ENCODE results near the gene SLC16A13.
"Not testable (repeated sequence)": the region's sequence is repeated elsewhere in the genome, so short reads cannot be mapped to it uniquely, and the experiment has no call there.

Gene SLC16A13

GRCh38 chr17:7068268-7068667 lies 32.5 kb downstream of the SLC16A13 start:
- DNase-seq: no peak

GRCh38 chr17:7070712-7071111 lies 34.9 kb downstream of the SLC16A13 start:
- DNase-seq: no peak

GRCh38 chr17:7072406-7072805 lies 36.6 kb downstream of the SLC16A13 start:
- no peak for DNase-seq

GRCh38 chr17:7074931-7075330 lies 39.1 kb downstream of the SLC16A13 start:
- DNase-seq: no peak

- DNase-seq: no peak
Observed at GRCh38 chr17:7077911-7078546, 42.2 kb downstream of the SLC16A13 start.

GRCh38 chr17:7078711-7079110 lies 42.9 kb downstream of the SLC16A13 start:
- DNase-seq: no peak

- DNase-seq: no peak
Observed at GRCh38 chr17:7079581-7080455, 44.0 kb downstream of the SLC16A13 start, which contains the start of gene CLEC10A. CLEC10A (minus strand) TSS chr17:7080251; CDS start chr17:7078812, 1,439 bp downstream.

- DNase-seq: no peak
Observed at GRCh38 chr17:7080456-7081041, 44.7 kb downstream of the SLC16A13 start.

- no peak for DNase-seq
Observed at GRCh38 chr17:7081341-7082062, 45.7 kb downstream of the SLC16A13 start.

- no peak for DNase-seq
Observed at GRCh38 chr17:7083592-7083991, 47.8 kb downstream of the SLC16A13 start.

- no peak for DNase-seq
Observed at GRCh38 chr17:7084088-7084487, 48.3 kb downstream of the SLC16A13 start.

GRCh38 chr17:7088442-7088841 lies 52.6 kb downstream of the SLC16A13 start:
- not testable (repeated sequence) for DNase-seq

- not testable (repeated sequence) for DNase-seq
Observed at GRCh38 chr17:7089570-7089969, 53.8 kb downstream of the SLC16A13 start.
